Skin of body (tissue), 2 donors: ENCODE results near the gene LTF. TPM values are rescaled to one million over a fixed set of nuclear protein-coding genes. Genes with fewer than 3 reads are reported as not detected.
A peak's percentile ranks its signal among the peaks of the same experiment; 100 is the strongest.

ENCODE experiments used
- DNase-seq: peaks from one replicate; lab custom pipeline; 2025; lab: John Stamatoyannopoulos, UW
- total RNA-seq: library from RNA; depleted of rRNA; stranded (reverse); fragments of >200 nt; gene quantifications from one replicate; pipeline ENCODE4 v1.2.3, GENCODE V29; 2014

LTF gene
- total RNA-seq, 1 donor from 2014 or later, result 60.7 TPM

GRCh38 chr3:46491089-46492070 is 26.7 kb upstream of the LTF start:
- no peak for DNase-seq

GRCh38 chr3:46490338-46491084 is 25.8 kb upstream of the LTF start:
- DNase-seq, result no peak

DNA sequence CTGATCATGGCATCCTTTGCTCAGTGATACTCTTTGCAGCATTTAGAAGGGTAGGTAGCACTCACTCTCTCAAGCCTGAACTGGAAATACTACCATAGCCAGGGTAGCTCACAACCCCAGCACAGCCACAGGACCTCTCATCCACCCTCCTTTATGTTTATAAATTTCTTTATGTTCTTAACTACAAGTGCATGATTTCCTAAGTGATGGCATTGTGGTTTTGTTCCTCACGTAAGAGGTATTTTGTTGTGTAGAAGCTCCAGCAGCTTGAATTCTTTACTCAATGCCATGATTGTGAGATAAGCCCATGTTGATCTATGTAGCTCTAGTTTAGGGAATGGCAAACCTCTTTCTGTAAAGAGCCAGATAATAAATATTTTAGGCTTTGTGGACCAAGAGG is 25.2 kb upstream of the LTF start:
- no peak for DNase-seq

DNA sequence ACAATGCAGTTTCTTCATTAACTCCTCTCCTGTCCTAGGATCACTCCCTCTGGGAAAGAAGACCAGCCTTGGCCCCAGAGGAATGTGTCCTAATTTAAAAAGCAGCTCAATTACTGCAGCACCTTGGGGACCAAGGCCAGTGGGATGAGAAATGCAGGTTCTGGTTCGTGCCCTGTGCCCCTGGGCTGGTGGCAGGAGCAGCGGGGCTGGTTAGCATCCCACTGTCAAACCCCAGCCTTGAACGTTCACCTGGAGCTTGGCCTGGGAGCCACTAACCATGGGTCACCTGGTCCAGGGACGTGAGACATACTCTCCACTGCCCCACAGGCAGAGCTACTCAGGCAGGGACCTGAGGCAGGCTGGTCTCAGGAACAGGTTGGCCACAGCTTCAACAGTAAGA is 24.7 kb upstream of the LTF start:
- DNase-seq, result no peak

GRCh38 chr3:46488735-46489361 is 24.1 kb upstream of the LTF start:
- DNase-seq, result peak; percentile 74

- no peak for DNase-seq
These were observed 21.1 kb upstream of the LTF start for GRCh38 chr3:46485779-46486175.

- DNase-seq, result no peak
These were observed 20.4 kb upstream of the LTF start for GRCh38 chr3:46484911-46485778.

GRCh38 chr3:46484388-46484787 is 19.7 kb upstream of the LTF start:
- DNase-seq, result no peak

- DNase-seq, result no peak
These were observed 19.1 kb upstream of the LTF start for GRCh38 chr3:46483825-46484224.

DNA sequence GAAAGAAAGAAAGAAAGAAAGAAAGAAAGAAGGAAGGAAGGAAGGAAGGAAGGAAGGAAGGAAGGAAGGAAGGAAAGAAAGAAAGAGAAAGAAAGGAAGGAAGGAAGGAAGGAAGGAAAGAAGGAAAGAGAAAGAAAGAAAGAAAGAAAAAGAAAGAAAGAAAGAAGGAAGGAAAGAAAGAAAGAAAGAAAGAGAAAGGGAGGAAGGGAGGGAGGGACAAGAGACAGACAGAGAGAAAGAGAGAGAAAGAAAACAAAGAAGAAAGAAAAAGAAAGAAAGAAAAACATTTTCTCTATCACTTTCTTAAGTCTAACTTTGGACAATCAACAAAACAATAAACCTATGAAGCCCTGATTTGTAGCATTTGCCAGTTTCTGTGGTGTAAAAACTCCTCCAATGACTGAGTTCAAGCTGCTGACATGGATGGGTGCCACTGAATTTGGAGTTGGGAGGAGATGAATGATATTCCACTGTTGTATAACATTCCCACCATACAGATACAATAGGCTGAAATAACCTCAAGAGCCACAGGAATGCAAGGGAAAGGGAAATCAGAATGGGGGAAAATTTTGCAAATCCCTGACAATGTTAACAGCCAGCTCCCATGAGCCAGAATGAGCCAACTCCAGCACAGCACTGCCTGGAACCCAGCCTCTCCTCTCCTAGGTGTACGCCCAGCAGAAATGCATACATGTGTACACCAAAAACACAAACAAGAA is 18.1 kb upstream of the LTF start:
- DNase-seq, result peak; percentile 79

DNA sequence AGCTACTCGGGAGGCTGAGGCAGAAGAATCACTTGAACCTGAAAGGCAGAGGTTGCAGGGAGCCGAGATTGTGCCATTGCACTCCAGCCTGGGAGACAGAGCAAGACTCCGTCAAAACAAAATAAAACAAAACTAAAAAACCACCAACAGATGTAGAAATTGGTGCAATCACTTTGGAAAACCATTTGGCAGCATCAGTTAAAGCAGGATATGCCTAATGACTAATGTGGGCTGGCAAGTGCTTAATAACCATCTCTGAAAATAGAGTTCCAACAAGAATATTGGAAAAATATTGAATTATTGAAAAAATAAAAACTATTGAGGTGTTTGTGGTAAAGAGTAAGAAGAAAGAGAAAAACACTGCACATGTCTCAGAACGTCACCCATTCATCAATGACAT is 16.9 kb upstream of the LTF start:
- no peak for DNase-seq

DNA sequence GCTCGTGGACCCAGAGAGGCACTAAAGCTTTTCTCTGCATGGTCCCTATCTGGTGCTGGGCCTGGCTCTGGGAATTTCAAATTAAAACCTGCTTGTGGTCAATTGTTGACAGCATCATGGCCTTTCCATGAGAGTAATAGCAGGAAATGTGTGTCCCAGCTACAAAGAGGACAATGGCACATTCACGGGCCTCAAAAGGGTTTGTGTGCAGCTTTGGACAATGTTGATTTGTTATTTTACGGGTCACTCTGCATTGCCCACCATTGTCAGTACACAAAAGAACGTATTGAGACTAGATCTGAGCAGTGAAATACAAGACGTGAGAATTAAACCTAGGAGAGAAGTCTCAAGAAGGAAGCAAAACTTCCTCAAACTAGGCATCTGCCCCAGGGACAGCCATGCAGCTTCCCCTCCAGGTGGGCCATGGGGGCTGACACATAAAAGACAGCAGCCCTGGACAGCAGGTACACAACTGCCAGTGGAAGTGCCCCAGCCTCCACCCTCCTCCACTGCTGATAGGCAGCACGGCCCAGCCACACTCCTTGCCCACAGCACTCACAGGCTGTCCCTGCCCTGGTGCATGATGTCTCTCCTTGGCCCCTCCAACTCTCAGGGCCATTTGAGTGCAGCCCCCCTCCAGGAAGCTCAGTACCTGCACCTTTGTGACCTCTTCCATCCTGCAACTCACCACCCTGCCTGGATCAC is 15.9 kb upstream of the LTF start:
- DNase-seq, result no peak

DNA sequence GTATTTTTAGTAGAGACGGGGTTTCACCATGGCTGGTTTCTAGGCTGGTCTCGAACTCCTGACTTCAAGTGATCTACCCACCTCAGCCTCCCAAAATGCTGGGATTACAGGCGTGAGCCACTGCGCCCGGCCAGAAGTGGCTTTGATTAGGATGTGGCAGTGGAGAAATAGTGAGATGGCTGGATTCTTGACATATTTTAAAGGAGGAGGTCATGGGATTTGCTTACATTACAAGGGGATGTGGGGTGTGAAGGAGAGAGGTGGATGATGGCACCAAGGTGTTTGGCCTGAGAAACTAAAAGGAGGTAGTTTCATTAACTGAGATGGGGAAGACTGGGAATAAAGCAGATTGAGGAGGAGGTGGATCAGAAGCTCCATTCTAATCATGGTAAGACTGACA is 15.0 kb upstream of the LTF start:
- DNase-seq, result no peak

- no peak for DNase-seq
These were observed 14.3 kb upstream of the LTF start for GRCh38 chr3:46479021-46479420.

DNA sequence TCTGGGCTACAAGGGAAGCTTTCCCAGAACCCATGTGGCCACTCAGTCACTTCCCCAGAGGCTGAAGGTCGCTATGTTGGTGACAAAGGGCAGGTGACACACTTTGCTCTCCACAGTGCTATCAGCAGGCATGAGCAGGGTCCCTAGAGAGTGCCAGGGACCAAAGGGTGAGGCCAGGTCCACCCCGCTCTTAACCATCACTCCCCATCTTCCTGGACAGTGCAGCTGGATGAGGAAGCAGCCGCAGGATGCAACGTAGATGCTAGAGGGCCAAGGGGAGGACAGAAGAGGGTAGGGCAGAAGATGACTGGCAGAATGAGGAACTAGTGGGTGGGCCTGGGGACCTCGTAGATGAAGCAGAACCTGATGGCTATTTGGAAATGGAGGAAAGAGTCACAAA is 13.6 kb upstream of the LTF start:
- DNase-seq, result no peak

DNA sequence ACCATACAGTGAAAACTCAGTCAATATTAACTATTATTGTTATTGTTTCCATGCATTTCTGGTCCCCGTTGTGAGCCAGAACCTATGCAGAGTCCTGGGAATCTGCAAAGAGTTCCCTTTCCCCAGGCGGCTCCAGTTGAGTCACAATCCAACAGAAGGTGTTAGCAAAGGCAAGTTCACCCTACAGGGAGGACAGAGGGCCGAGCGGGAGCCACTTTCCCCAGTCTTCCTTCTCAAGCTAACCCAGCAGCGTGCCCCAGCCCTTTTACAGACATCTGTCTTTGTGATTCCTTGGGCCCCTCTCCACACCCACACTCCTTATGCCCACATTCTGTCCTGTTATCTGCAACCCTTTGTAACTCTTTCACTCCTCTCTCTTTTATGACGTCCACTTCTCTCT is 13.1 kb upstream of the LTF start:
- no peak for DNase-seq

- DNase-seq, result no peak
These were observed 12.4 kb upstream of the LTF start for GRCh38 chr3:46477145-46477544.

DNA sequence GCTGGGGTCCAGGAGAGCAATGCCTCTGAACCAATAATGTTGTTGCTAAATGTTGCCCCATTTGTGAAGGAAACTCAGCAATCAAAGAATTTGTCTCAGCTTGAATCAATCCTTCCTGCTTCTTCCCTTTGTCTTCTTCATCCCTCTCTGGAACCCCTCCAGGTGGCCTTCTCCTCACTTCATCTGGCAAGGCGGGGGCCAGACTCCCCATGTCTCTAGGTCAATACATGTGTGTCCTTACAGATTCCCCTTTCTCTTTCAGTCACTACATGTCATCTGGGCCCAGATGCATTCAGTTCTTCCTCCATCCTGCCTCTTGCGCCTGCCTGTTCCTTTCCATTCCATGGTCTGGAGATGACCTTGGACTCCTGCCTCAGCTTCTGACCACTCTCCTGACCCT is 8.0 kb upstream of the LTF start:
- no peak for DNase-seq

- no peak for DNase-seq
These were observed 6.7 kb upstream of the LTF start for GRCh38 chr3:46471371-46471914.

- DNase-seq, result no peak
These were observed 6.1 kb upstream of the LTF start for GRCh38 chr3:46470831-46471230.
